ENCODE results near the gene EXPH5. TPM values are rescaled to one million over a fixed set of nuclear protein-coding genes. Genes with fewer than 3 reads are reported as not detected.

The EXPH5 gene
- polyA plus RNA-seq, 1 donor (not counting 4 experiments of a cell fraction or from before 2014, with no cell fraction given): 11.7 TPM

DNA sequence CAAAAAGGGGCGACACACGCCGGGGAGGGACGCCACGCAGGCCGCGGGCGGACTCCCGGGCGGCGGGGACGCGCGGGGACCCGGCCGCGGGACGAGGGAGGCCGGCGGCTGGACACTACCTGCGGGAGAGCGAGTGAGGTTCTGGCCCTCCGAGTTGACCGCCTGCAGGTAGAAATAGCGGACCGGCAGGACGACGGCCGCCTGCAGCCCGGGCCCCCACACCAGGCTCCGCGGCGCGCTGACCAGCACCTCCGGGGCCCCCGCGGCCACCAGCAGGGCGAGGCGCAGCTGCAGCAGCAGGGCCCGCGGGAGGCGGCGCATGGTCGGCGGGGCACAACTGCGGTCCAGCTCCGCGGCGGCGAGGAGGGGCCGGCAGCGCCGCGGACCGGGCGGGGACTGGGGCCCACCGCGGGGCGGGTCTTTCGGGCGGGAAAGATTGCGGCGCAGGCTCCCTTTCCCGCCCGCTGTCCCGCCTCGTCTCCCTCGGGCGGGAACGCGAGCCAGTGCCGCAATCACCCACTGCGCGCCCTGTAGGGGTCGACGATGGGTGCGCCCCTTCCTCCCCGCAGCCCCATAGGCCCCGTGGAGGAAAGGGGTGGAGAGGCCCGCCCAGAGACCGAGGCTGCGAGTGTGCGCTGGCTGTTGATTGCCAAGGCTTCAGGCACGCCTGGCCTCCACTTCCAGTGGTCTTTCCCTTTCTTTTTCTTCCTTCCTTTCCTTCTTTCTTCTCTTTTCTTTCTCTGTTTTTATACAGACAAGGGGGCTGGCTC lies 95.3 kb downstream of the EXPH5 start, which contains the start of gene POGLUT3:
POGLUT3 (minus strand) TSS at position 339 of the 770 bp plus-strand sequence; CDS start at position 321, 18 bp downstream.
- peaks cover 22% of the 10 kb centered on the region for H3K4me1 ChIP-seq (ENCODE audit: control insufficient read depth, extremely low read depth, insufficient read depth, low read length)
- H2AFZ ChIP-seq (ENCODE audit: control insufficient read depth, low read length): peak within 1 kb of the TSS; percentile 82

DNA sequence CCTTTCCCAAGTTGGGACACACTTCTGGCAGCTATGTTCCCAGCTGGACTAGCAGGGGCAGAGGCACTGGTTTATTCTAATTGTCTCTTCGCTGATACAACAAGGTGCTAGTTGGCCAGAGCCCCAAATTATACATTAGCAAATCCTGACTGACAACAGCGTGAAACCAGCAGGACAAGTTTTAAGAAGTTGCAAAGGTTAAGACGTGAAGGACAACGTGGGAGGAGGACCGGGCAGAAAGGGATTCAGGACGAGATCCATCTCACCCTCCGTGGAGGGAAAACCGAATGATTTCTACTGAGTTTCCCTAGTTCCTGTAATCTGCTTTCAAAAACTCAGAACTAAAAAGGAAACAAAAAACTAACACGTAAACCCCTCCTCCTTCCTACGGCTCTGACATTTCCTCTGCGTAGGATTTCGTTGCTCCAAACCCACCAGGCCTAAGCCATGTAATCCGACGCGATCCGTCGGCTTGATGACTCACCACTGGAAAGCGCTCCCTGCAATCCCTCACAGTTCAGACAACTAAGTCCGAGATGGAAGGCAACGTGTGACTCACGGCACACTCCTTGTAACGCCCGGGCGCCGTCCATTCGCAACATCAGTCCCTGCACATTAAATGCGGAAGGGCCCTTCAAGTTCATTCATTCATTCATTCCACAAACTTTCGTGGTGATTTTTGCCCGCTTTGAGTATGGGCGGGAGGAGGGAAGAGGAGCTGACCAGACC lies 96.1 kb downstream of the EXPH5 start:
- no peaks in the 10 kb centered on the region for H3K36me3 ChIP-seq (ENCODE audit: control insufficient read depth in 2 of 2, extremely low read depth in 1 of 2, insufficient read depth in 2 of 2, low read length in 2 of 2)

More for the DNA sequence above, 95.3 kb downstream of the EXPH5 start, which contains the start of gene POGLUT3:
- H3K4me2 ChIP-seq (ENCODE audit: control insufficient read depth, extremely low read depth, insufficient read depth, low read depth, low read length): peak within 1 kb of the TSS; percentile 89
- FAIRE-seq: no peak
- no peak for TF ChIP-seq EZH2 (IDR thresholded peaks at IDR 0.05; ENCODE audit: low read length)
- TF ChIP-seq, protein P1, sequence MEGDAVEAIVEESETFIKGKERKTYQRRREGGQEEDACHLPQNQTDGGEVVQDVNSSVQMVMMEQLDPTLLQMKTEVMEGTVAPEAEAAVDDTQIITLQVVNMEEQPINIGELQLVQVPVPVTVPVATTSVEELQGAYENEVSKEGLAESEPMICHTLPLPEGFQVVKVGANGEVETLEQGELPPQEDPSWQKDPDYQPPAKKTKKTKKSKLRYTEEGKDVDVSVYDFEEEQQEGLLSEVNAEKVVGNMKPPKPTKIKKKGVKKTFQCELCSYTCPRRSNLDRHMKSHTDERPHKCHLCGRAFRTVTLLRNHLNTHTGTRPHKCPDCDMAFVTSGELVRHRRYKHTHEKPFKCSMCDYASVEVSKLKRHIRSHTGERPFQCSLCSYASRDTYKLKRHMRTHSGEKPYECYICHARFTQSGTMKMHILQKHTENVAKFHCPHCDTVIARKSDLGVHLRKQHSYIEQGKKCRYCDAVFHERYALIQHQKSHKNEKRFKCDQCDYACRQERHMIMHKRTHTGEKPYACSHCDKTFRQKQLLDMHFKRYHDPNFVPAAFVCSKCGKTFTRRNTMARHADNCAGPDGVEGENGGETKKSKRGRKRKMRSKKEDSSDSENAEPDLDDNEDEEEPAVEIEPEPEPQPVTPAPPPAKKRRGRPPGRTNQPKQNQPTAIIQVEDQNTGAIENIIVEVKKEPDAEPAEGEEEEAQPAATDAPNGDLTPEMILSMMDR (optimal IDR thresholded peaks at IDR 0.05 in 1 of 3, IDR thresholded peaks at IDR 0.05 in 1 of 3, conservative IDR thresholded peaks at IDR 0.05 in 1 of 3; ENCODE audit: extremely low read depth in 1 of 3, insufficient read depth in 2 of 3, low read length in 3 of 3): no peak
- no peaks in the 10 kb centered on the region for H3K9me3 ChIP-seq (ENCODE audit: control insufficient read depth, low read depth, low read length)
- no peaks in the 10 kb centered on the region for H3K79me2 ChIP-seq (ENCODE audit: control insufficient read depth, insufficient read depth, low read length)
- dilution Hi-C loops (cut with MboI; ENCODE audit: extremely low pct_ligation_motif_present, low sequenced_read_pairs): no loop called here
- H3K4me3 ChIP-seq (ENCODE audit: control insufficient read depth in 2 of 3, extremely low read depth in 1 of 3, insufficient read depth in 2 of 3, low read depth in 1 of 3, low read length in 3 of 3): peak within 1 kb of the TSS; percentile 22 to 73 (median 54)
- no peaks in the 10 kb centered on the region for H4K20me1 ChIP-seq (ENCODE audit: control insufficient read depth, extremely low read depth, insufficient read depth, low read length)
- H3K9ac ChIP-seq (ENCODE audit: control insufficient read depth, extremely low read depth, insufficient read depth, low read length): peak within 1 kb of the TSS; percentile 76
- no peaks in the 10 kb centered on the region for H3K27me3 ChIP-seq (ENCODE audit: control insufficient read depth, extremely low read depth, insufficient read depth, low read length)
- DNase-seq (ENCODE audit: low read depth, low spot score): no peak
- no peaks in the 10 kb centered on the region for H3K36me3 ChIP-seq (ENCODE audit: control insufficient read depth in 2 of 2, extremely low read depth in 1 of 2, insufficient read depth in 2 of 2, low read length in 2 of 2)
- peak within 1 kb of the TSS; percentile 91 for H3K27ac ChIP-seq (ENCODE audit: control insufficient read depth, insufficient read depth, low read length)
- no peaks in the 10 kb centered on the region for H3K9me1 ChIP-seq (ENCODE audit: control insufficient read depth, extremely low read depth, insufficient read depth, low read length)

More for the DNA sequence above, 96.1 kb downstream of the EXPH5 start:
- no peaks in the 10 kb centered on the region for H4K20me1 ChIP-seq (ENCODE audit: control insufficient read depth, extremely low read depth, insufficient read depth, low read length)
- H3K9ac ChIP-seq (ENCODE audit: control insufficient read depth, extremely low read depth, insufficient read depth, low read length): peak overlapping the region; percentile 76
- no peaks in the 10 kb centered on the region for H3K27me3 ChIP-seq (ENCODE audit: control insufficient read depth, extremely low read depth, insufficient read depth, low read length)
- H3K4me1 ChIP-seq (ENCODE audit: control insufficient read depth, extremely low read depth, insufficient read depth, low read length): peaks cover 22% of the 10 kb centered on the region
- peak overlapping the region in 2 of 3 experiments; percentile 54 to 73 for H3K4me3 ChIP-seq (ENCODE audit: control insufficient read depth in 2 of 3, extremely low read depth in 1 of 3, insufficient read depth in 2 of 3, low read depth in 1 of 3, low read length in 3 of 3)
- DNase-seq (ENCODE audit: low read depth, low spot score): peak; percentile 69
- H2AFZ ChIP-seq (ENCODE audit: control insufficient read depth, low read length): peak overlapping the region; percentile 82
- dilution Hi-C loops (cut with MboI; ENCODE audit: extremely low pct_ligation_motif_present, low sequenced_read_pairs): no loop called here
- H3K79me2 ChIP-seq (ENCODE audit: control insufficient read depth, insufficient read depth, low read length): no peaks in the 10 kb centered on the region
- TF ChIP-seq, protein P1 (optimal IDR thresholded peaks at IDR 0.05 in 1 of 3, IDR thresholded peaks at IDR 0.05 in 1 of 3, conservative IDR thresholded peaks at IDR 0.05 in 1 of 3; ENCODE audit: extremely low read depth in 1 of 3, insufficient read depth in 2 of 3, low read length in 3 of 3): no peak
- no peak for TF ChIP-seq EZH2 (IDR thresholded peaks at IDR 0.05; ENCODE audit: low read length)
- no peaks in the 10 kb centered on the region for H3K9me1 ChIP-seq (ENCODE audit: control insufficient read depth, extremely low read depth, insufficient read depth, low read length)
- peak; percentile 87 for FAIRE-seq
- peak overlapping the region; percentile 91 for H3K27ac ChIP-seq (ENCODE audit: control insufficient read depth, insufficient read depth, low read length)
- H3K4me2 ChIP-seq (ENCODE audit: control insufficient read depth, extremely low read depth, insufficient read depth, low read depth, low read length): peak overlapping the region; percentile 89
- H3K9me3 ChIP-seq (ENCODE audit: control insufficient read depth, low read depth, low read length): no peaks in the 10 kb centered on the region

Data from keratinocyte (primary cell).